Neuronal stem cell (in vitro differentiated cells): ENCODE data around the gene OR2T10. TPM values are rescaled to one million over a fixed set of nuclear protein-coding genes. Genes with fewer than 3 reads are reported as not detected.
"Not testable (repeated sequence)": the region's sequence is repeated elsewhere in the genome, so short reads cannot be mapped to it uniquely, and the experiment has no call there.

ENCODE experiments used
- DNase-seq: peaks from one replicate; pipeline ENCODE4 v3.0.0-alpha.2; 2013; ENCODE audit warnings: low spot score
- H2AFZ ChIP-seq: one replicate; pipeline ENCODE4 v1.6.1; 2013; ENCODE audit warnings: mild to moderate bottlenecking, low read length, inconsistent platforms
- H2AK5ac ChIP-seq: 2 replicates; pipeline ENCODE4 v1.6.1; 2013; ENCODE audit warnings: low read depth, mild to moderate bottlenecking, inconsistent platforms, low read length, moderate library complexity, mixed read lengths
- H2BK120ac ChIP-seq: 2 replicates; pipeline ENCODE4 v1.6.1; 2013; ENCODE audit warnings: low read depth, mild to moderate bottlenecking, inconsistent platforms, low read length, moderate library complexity, mixed read lengths
- H2BK12ac ChIP-seq: one replicate; pipeline ENCODE4 v1.6.1; 2013; ENCODE audit warnings: low read length, inconsistent platforms
- H2BK15ac ChIP-seq: 2 replicates; pipeline ENCODE4 v1.6.1; 2013; ENCODE audit warnings: mild to moderate bottlenecking, low read length, inconsistent platforms, mixed read lengths
- H2BK5ac ChIP-seq: one replicate; pipeline ENCODE4 v1.6.1; 2013; ENCODE audit warnings: inconsistent platforms, mild to moderate bottlenecking, low read length, moderate library complexity
- H3K14ac ChIP-seq: one replicate; pipeline ENCODE4 v1.6.1; 2013; ENCODE audit warnings: low read length, inconsistent platforms
- H3K18ac ChIP-seq: 2 replicates; pipeline ENCODE4 v1.6.1; 2013; ENCODE audit warnings: low read length, inconsistent platforms
- H3K23ac ChIP-seq: 2 replicates; pipeline ENCODE4 v1.6.1; 2013; ENCODE audit warnings: low read depth, mild to moderate bottlenecking, mixed read lengths, low read length, inconsistent platforms; ENCODE audit not compliant: poor library complexity
- H3K27ac ChIP-seq: replicated peaks from 3 replicates; pipeline ENCODE4 v1.5.1; 2013; ENCODE audit warnings: low read length, inconsistent platforms
- H3K27me3 ChIP-seq, 3 experiments: 2 replicates each; pipeline ENCODE4 v1.6.1; 2013; ENCODE audit warnings: low read length in 3 of 3, mild to moderate bottlenecking in 2 of 3, inconsistent platforms in 1 of 3, low read depth in 1 of 3, mixed read lengths in 1 of 3, moderate library complexity in 1 of 3; ENCODE audit not compliant: control insufficient read depth in 3 of 3, insufficient read depth in 3 of 3
- H3K36me3 ChIP-seq, 2 donors: replicated peaks in 1 of 2; 2 replicates each; pipeline ENCODE4 v1.6.1; 2013; ENCODE audit warnings: low read length in 2 of 2; ENCODE audit not compliant: control insufficient read depth in 2 of 2, insufficient read depth in 2 of 2
- H3K4ac ChIP-seq: 2 replicates; pipeline ENCODE4 v1.6.1; 2013; ENCODE audit warnings: inconsistent platforms, mild to moderate bottlenecking, low read length, moderate library complexity
- H3K4me1 ChIP-seq, 2 donors: 1 replicate in 1 of 2; 2 replicates in 1 of 2; pipeline ENCODE4 v1.6.1; 2013; ENCODE audit warnings: low read length in 2 of 2, low read depth in 1 of 2; ENCODE audit not compliant: control insufficient read depth in 2 of 2, insufficient read depth in 1 of 2
- H3K4me2 ChIP-seq: one replicate; pipeline ENCODE4 v1.6.1; 2013; ENCODE audit warnings: mild to moderate bottlenecking, low read length, inconsistent platforms; ENCODE audit not compliant: insufficient read depth, poor library complexity, severe bottlenecking
- H3K4me3 ChIP-seq, 2 donors: 2 replicates each; pipeline ENCODE4 v1.5.1; 2013; ENCODE audit warnings: low read length in 2 of 2, mild to moderate bottlenecking in 2 of 2, inconsistent platforms in 1 of 2, moderate library complexity in 1 of 2
- H3K79me1 ChIP-seq: one replicate; pipeline ENCODE4 v1.6.1; 2013; ENCODE audit warnings: low read depth, mild to moderate bottlenecking, inconsistent platforms, low read length, moderate library complexity
- H3K9ac ChIP-seq: one replicate; pipeline ENCODE4 v1.6.1; 2013; ENCODE audit warnings: mild to moderate bottlenecking, low read depth, low read length, inconsistent platforms; ENCODE audit not compliant: poor library complexity
- H3K9me3 ChIP-seq, 2 donors: replicated peaks in 1 of 2; 2 replicates each; pipeline versions ENCODE3 to v1.6.1; 2013; ENCODE audit warnings: low read length in 2 of 2, mild to moderate bottlenecking in 2 of 2, inconsistent platforms in 1 of 2, low read depth in 1 of 2, mixed read lengths in 1 of 2, moderate library complexity in 1 of 2; ENCODE audit not compliant: control insufficient read depth in 2 of 2, insufficient read depth in 1 of 2
- H4K8ac ChIP-seq: one replicate; pipeline ENCODE4 v1.6.1; 2013; ENCODE audit warnings: low read depth, mild to moderate bottlenecking, inconsistent platforms, low read length, moderate library complexity
- H4K91ac ChIP-seq: one replicate; pipeline ENCODE4 v1.6.1; 2013; ENCODE audit warnings: low read length, low read depth, mild to moderate bottlenecking, inconsistent platforms; ENCODE audit not compliant: poor library complexity
- WGBS, 2 donors: extraction: QIAGEN DNeasy Blood & Tissue Kit; methylation state at CpG; one replicate each; pipeline ENCODE4 v1.1.7; 2013; ENCODE audit warnings: missing lambda C conversion rate in 2 of 2, mixed read lengths in 1 of 2; ENCODE audit not compliant: insufficient read length in 2 of 2, insufficient replicate concordance in 1 of 2; ENCODE audit errors: extremely low coverage in 2 of 2; 5-methylcytosine and 5-hydroxymethylcytosine counted together
- polyA plus RNA-seq, 2 experiments: library from polyadenylated mRNA; stranded (reverse); fragments of 200-250 nt; gene quantifications; one replicate each; pipeline ENCODE4 v1.2.3, GENCODE V29; 2013

Gene OR2T10
- polyA plus RNA-seq (2013, experiment 1 of 2) = not detected
- not detected for polyA plus RNA-seq (2013, experiment 2 of 2)

- no peak within 1 kb of the TSS for H2BK120ac ChIP-seq
- no peak within 1 kb of the TSS for H4K91ac ChIP-seq
- no peak within 1 kb of the TSS for H2AFZ ChIP-seq
- H2BK5ac ChIP-seq = no peak within 1 kb of the TSS
- H3K9me3 ChIP-seq = peaks cover 0 to 24% of the 10 kb centered on the region in 2 donors
- no peak within 1 kb of the TSS for H3K27ac ChIP-seq
- H2AK5ac ChIP-seq = no peak within 1 kb of the TSS
- H3K23ac ChIP-seq = no peak within 1 kb of the TSS
- no peak within 1 kb of the TSS for H2BK12ac ChIP-seq
- H3K79me1 ChIP-seq = no peaks in the 10 kb centered on the region
- no peak within 1 kb of the TSS for H3K14ac ChIP-seq
- no peak for DNase-seq
- no peaks in the 10 kb centered on the region for H3K27me3 ChIP-seq
- H3K36me3 ChIP-seq = no peaks in the 10 kb centered on the region
- H2BK15ac ChIP-seq = no peak within 1 kb of the TSS
- no CpG with 5 or more reads among the region's 6 CpGs for WGBS, 2 donors
- no peak within 1 kb of the TSS for H3K4ac ChIP-seq
- H3K4me1 ChIP-seq = no peaks in the 10 kb centered on the region
- H3K4me2 ChIP-seq = no peak within 1 kb of the TSS
- no peak within 1 kb of the TSS for H3K18ac ChIP-seq
- no peak within 1 kb of the TSS for H4K8ac ChIP-seq
- H3K9ac ChIP-seq = no peak within 1 kb of the TSS
- H3K4me3 ChIP-seq = no peak within 1 kb of the TSS
Observed at GRCh38 chr1:248597589-248597988, at the start of gene OR2T10. Gene OR2T10 (minus strand): TSS chr1:248597700. CDS start chr1:248593768, 3,932 bp downstream.

- not testable (repeated sequence) for H3K23ac ChIP-seq, H2BK5ac ChIP-seq, H3K27ac ChIP-seq, H2AK5ac ChIP-seq, H3K4me3 ChIP-seq, H2BK15ac ChIP-seq, H3K4ac ChIP-seq, H4K91ac ChIP-seq, H3K27me3 ChIP-seq, H3K36me3 ChIP-seq, DNase-seq, H3K9ac ChIP-seq, H3K18ac ChIP-seq, H2BK12ac ChIP-seq, H3K79me1 ChIP-seq, H3K4me1 ChIP-seq, H2AFZ ChIP-seq, H4K8ac ChIP-seq, H3K14ac ChIP-seq, H3K9me3 ChIP-seq, H3K4me2 ChIP-seq, H2BK120ac ChIP-seq
- WGBS, 2 donors = no CpG with 5 or more reads among the region's 3 CpGs
Observed at GRCh38 chr1:248645178-248645577, 47.7 kb upstream of the OR2T10 start, which contains the start of gene OR2T35. Gene OR2T35 (minus strand): TSS chr1:248645278. CDS start chr1:248639258, 6,020 bp downstream.

- not testable (repeated sequence) for H3K4ac ChIP-seq, H3K36me3 ChIP-seq, H2AFZ ChIP-seq
Observed at GRCh38 chr1:248642971-248643651, 45.6 kb upstream of the OR2T10 start.

GRCh38 chr1:248641583-248641982 is 44.1 kb upstream of the OR2T10 start:
- H2AK5ac ChIP-seq, H3K9ac ChIP-seq, H3K27me3 ChIP-seq, H3K36me3 ChIP-seq, H4K8ac ChIP-seq, H3K4ac ChIP-seq, H3K9me3 ChIP-seq, H3K79me1 ChIP-seq, H2BK12ac ChIP-seq, H3K4me1 ChIP-seq, H4K91ac ChIP-seq, H2BK15ac ChIP-seq, H3K4me2 ChIP-seq, H3K4me3 ChIP-seq, H3K14ac ChIP-seq, H2BK5ac ChIP-seq, H3K27ac ChIP-seq, H3K23ac ChIP-seq, H3K18ac ChIP-seq, DNase-seq, H2AFZ ChIP-seq, H2BK120ac ChIP-seq: not testable (repeated sequence)
- WGBS, 2 donors = no CpG with 5 or more reads among the region's 5 CpGs

More at GRCh38 chr1:248642971-248643651, 45.6 kb upstream of the OR2T10 start:
- no CpG with 5 or more reads among the region's 4 CpGs for WGBS, 2 donors
- not testable (repeated sequence) for H2BK5ac ChIP-seq, H3K27me3 ChIP-seq, H3K4me1 ChIP-seq, H3K4me2 ChIP-seq, H2BK15ac ChIP-seq, H3K9me3 ChIP-seq, H2BK12ac ChIP-seq, H3K9ac ChIP-seq, H3K4me3 ChIP-seq, H3K18ac ChIP-seq, DNase-seq, H4K91ac ChIP-seq, H2BK120ac ChIP-seq, H3K27ac ChIP-seq, H3K14ac ChIP-seq, H4K8ac ChIP-seq, H3K79me1 ChIP-seq, H2AK5ac ChIP-seq, H3K23ac ChIP-seq
